DND-41 (cell line): ENCODE measurements around the gene SRRM4.

ENCODE experiments used
- CTCF ChIP-seq: IDR thresholded peaks from 2 replicates; pipeline ENCODE4 v1.5.1; 2012; ENCODE audit warnings: borderline replicate concordance, low read length, moderate library complexity, mild to moderate bottlenecking; ENCODE audit not compliant: poor library complexity, severe bottlenecking; ENCODE audit errors: extremely low read depth
- EZH2 ChIP-seq: IDR thresholded peaks from 3 replicates; pipeline ENCODE4 v1.6.1; 2012; ENCODE audit warnings: borderline replicate concordance, low read depth, mild to moderate bottlenecking, moderate library complexity, low read length, inconsistent platforms; ENCODE audit not compliant: severe bottlenecking

- no peak for TF ChIP-seq CTCF
- no peak for TF ChIP-seq EZH2
Observed at GRCh38 chr12:119157528-119157927, 176.2 kb downstream of the SRRM4 start.
